GM18870 (cell line): Measurements from ENCODE around the gene HERC3.

ENCODE experiments used
- ATAC-seq: cut with Tn5 transposase; IDR thresholded peaks from one replicate; pipeline ENCODE4 v1.9.1; 2021; ENCODE audit warnings: moderate library complexity; ENCODE audit not compliant: unreplicated experiment

Gene HERC3

GRCh38 chr4:88591787-88592599, at the start of gene HERC3:
HERC3 (plus strand) TSS chr4:88592480; CDS start chr4:88605824, 13,344 bp downstream.
- ATAC-seq: peak; percentile 91

GRCh38 chr4:88549815-88550214, 42.5 kb upstream of the HERC3 start:
- ATAC-seq: no peak

GRCh38 chr4:88567591-88567990, 24.7 kb upstream of the HERC3 start:
- no peak for ATAC-seq

- ATAC-seq: no peak
These were observed 22.3 kb upstream of the HERC3 start for GRCh38 chr4:88570001-88570400.

- no peak for ATAC-seq
These were observed 18.9 kb upstream of the HERC3 start for GRCh38 chr4:88573276-88573980.

GRCh38 chr4:88573995-88574394, 18.3 kb upstream of the HERC3 start:
- no peak for ATAC-seq

GRCh38 chr4:88575186-88575585, 17.1 kb upstream of the HERC3 start:
- no peak for ATAC-seq

- no peak for ATAC-seq
These were observed 9.8 kb upstream of the HERC3 start for GRCh38 chr4:88582493-88582892.

- ATAC-seq: no peak
These were observed 8.4 kb upstream of the HERC3 start for GRCh38 chr4:88583631-88584470.

- ATAC-seq: no peak
These were observed 7.8 kb upstream of the HERC3 start for GRCh38 chr4:88584471-88584900.

- no peak for ATAC-seq
These were observed 6.4 kb upstream of the HERC3 start for GRCh38 chr4:88585917-88586316.

- ATAC-seq: no peak
These were observed 5.0 kb upstream of the HERC3 start for GRCh38 chr4:88587306-88587705.

- ATAC-seq: peak; percentile 38
These were observed 544 bp downstream of the HERC3 start for GRCh38 chr4:88592600-88593448.

- ATAC-seq: no peak
These were observed 5.8 kb downstream of the HERC3 start for GRCh38 chr4:88597970-88598660.

- ATAC-seq: no peak
These were observed 7.0 kb downstream of the HERC3 start for GRCh38 chr4:88599298-88599697.

- ATAC-seq: no peak
These were observed 7.4 kb downstream of the HERC3 start for GRCh38 chr4:88599714-88600113.

- ATAC-seq: no peak
These were observed 8.0 kb downstream of the HERC3 start for GRCh38 chr4:88600176-88600838.

GRCh38 chr4:88604978-88605678, 12.8 kb downstream of the HERC3 start:
- ATAC-seq: no peak

- ATAC-seq: no peak
These were observed 13.5 kb downstream of the HERC3 start for GRCh38 chr4:88605736-88606135.
